ENCODE data around the gene C4orf17. TPM values are rescaled to one million over a fixed set of nuclear protein-coding genes. Genes with fewer than 3 reads are reported as not detected.

C4orf17 gene
- not detected in 2 replicates for total RNA-seq

- H3K4me3 ChIP-seq (ENCODE audit: low read depth, low read length), result no peak within 1 kb of the TSS
- DNase-seq (ENCODE audit: low read depth), result no peak
- no peak for TF ChIP-seq CTCF (IDR thresholded peaks at IDR 0.05; ENCODE audit: insufficient read depth, low read depth, low read length)
These were observed at the start of gene C4orf17 for GRCh38 chr4:99510721-99511120. C4orf17 (plus strand) TSS chr4:99511021; CDS start chr4:99513082, 2,061 bp downstream.

DNA sequence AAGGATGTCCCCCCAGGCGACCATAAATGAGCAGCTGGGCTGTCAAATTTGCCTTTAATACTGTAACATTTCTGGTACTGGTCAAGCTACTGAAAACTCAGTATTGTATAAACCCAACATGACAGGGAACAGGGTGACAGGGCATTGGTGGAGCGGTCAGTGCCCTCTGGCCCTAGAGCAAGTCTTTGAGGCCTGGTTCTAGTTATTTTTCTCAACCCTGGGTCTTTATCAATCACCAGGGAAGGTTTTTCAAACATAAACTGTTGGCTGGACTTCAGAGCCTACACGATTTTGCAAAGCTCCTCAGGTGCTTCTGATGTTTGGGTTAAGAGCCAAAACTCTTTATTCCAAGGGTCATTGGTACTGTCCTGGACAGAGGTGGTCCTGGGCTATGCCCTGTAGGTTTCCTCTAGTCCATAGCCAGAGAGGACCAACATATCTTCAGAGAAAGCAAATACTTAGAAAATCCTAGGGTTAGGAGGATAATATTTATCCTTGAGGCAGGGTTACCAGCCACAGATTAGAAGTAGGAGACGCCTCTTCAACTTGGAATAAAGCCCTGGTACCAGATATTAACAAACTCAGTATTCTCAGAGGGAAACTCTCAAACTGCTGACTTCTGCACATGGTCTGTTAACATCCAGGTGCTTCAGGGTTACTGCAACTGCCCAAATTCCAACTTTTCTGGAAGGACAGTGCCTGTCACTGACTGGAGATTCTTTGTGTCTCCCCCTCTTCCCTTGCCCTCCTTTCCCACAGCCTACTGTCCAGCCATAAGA lies 49.0 kb upstream of the C4orf17 start:
- no peak overlapping the region for H3K4me3 ChIP-seq (ENCODE audit: low read depth, low read length)
- no peak for TF ChIP-seq CTCF (IDR thresholded peaks at IDR 0.05; ENCODE audit: insufficient read depth, low read depth, low read length)
- DNase-seq (ENCODE audit: low read depth), result no peak

DNA sequence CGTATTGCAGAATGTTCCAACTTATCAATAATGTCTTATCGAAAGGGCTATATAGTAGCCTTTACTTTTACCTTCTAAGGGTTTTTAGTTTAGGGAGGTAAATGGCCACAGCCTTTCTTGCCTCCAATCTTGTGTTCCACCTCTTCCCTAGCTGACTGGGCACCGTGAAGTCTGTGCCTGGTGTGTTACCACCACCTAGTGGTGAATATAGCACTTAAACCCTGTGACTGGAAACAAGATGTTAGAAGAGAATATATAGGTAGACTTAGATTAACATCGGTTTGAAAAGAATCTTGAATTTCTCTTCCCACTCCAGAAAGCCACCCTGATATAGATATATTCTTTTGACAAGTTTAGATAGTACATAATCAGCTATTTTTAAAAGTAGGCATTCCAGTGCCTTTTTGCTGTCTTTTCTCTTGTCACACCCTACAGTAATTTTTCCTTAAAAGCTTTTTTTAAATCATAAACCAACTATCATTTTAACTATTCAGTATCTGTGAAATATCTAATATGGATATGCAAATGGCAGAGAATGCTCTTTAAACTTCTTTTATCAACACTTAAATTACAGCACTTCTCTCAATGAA lies 47.9 kb upstream of the C4orf17 start:
- peak; percentile 80 for TF ChIP-seq CTCF (IDR thresholded peaks at IDR 0.05; ENCODE audit: insufficient read depth, low read depth, low read length)
- peak; percentile 71 for DNase-seq (ENCODE audit: low read depth)
- H3K4me3 ChIP-seq (ENCODE audit: low read depth, low read length), result no peak overlapping the region

DNA sequence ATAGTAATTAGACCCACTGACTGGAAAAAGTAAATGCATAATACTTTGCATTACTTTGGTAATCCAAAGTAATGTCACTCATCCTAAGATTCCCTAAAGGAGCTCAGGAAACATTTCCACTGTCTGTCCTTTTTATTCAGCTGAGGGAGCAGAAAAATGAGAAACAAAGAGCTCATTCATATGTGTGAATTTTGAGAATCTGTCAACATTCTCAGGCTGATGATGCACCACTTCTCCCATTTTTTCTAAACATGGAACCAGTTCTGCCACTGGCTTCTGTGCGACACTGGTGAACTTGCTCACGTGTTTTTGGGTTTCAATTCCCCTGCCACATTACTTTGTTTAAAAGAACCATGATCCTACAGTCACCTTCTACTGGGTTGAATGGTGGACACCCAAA lies 47.3 kb upstream of the C4orf17 start:
- H3K4me3 ChIP-seq (ENCODE audit: low read depth, low read length), result no peak overlapping the region
- no peak for TF ChIP-seq CTCF (IDR thresholded peaks at IDR 0.05; ENCODE audit: insufficient read depth, low read depth, low read length)
- DNase-seq (ENCODE audit: low read depth), result no peak

DNA sequence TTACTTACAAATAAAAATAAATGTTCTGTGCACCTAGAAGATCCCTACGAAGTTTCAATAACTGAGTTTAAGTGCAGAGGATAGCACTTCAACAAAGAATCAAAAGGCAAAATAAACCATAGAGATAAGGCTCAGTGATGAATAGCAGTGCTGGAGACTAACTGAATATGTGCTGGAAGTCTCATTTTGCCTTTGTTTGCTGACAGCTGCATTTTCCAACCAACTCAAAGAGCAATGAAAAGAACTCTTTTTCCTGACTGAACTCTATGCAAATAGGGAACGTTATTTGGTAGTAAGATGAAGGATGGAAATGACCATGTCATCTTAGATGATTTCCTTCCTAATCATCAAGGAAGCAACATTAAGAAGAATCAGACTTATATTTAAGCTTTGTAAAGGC lies 42.9 kb upstream of the C4orf17 start:
- H3K4me3 ChIP-seq (ENCODE audit: low read depth, low read length), result no peak overlapping the region
- no peak for DNase-seq (ENCODE audit: low read depth)
- TF ChIP-seq CTCF (IDR thresholded peaks at IDR 0.05; ENCODE audit: insufficient read depth, low read depth, low read length), result no peak

DNA sequence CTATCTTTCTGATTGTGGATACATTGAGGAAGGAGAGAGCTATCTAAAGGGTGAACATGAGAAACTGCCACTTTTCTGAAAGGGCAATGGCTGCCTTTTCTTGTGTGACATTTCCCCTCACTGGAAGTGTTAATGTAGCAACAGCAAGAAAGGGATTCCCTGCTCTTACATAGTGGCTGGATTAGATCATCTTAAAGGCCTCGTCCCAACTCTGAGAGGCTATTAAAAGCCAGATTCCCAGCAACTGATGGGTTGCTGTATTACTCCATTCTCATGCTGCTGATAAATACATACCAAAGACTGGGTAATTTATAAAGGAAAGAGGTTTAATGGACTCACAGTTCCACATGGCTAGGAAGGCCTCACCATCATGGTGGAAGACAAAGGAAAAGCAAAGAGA lies 41.9 kb upstream of the C4orf17 start:
- no peak for TF ChIP-seq CTCF (IDR thresholded peaks at IDR 0.05; ENCODE audit: insufficient read depth, low read depth, low read length)
- no peak overlapping the region for H3K4me3 ChIP-seq (ENCODE audit: low read depth, low read length)
- peak; percentile 35 for DNase-seq (ENCODE audit: low read depth)
